ENCODE measurements around the gene PSKH1.
A peak's percentile ranks its signal among the peaks of the same experiment; 100 is the strongest.

PSKH1 gene

DNA sequence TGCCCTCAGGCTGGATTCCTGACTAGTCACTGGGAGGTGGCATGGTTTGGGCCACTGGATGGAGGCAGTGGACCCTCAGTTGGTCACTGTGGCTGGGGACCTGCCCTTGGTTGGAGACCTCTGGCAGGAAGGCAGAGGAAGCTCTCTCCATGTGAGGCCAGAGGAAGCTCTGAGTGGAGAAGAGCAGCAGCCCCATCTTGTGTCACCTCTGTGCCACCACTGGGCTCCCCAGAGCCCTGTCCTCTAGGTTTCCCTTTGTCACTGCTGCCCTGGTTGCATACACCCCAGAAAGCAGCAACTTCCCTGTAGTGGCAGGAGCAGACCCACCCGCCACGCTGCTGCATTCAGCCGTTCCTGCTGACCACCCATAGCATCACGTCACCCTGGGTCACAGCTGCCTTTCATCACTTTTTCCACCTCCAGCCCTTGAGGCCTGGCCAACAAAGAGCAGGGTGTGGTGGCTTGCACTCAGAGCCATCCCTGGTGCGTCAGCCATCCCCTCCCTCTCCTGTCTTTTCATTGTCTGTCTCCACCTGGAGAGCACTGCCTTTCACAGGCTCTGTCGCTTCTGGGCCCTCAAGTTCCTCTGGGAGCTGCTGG lies 26.7 kb downstream of the PSKH1 start:
- Mint-ChIP-seq H3K27ac (peak overlapping the region; percentile 3), H3K36me3 (peaks cover 8% of the 10 kb centered on the region), H3K4me1 (ENCODE audit: low read depth) (peaks cover 37% of the 10 kb centered on the region), H3K27me3 (no peaks in the 10 kb centered on the region), H3K9me3 (ENCODE audit: low read depth) (no peaks in the 10 kb centered on the region), H3K4me3 (no peak overlapping the region)

DNA sequence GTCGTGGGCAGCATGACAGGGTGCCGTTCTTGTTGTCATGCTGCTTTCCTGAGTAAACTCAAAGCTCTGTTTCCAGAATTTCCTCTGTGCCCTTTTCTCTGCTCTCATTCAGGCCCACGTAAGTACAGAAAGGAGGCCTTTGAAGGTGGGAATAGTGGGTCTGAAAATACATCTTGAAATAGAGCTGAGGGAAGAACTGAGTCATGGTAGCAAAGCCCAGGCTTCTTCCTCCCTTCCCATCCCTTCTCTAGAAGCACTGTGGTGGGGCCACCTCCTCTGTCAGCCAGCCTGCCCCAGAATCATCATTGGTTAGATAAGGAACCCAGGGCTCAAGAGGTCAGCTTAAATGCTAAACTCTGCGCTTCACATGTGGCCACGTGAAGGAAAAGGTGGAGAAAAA lies 29.2 kb downstream of the PSKH1 start:
- peak overlapping the region; percentile 82 for H3K27ac Mint-ChIP-seq
- H3K9me3 Mint-ChIP-seq (ENCODE audit: low read depth), result no peaks in the 10 kb centered on the region
- peak overlapping the region; percentile 8 for H3K4me3 Mint-ChIP-seq
- peaks cover 24% of the 10 kb centered on the region for H3K4me1 Mint-ChIP-seq (ENCODE audit: low read depth)
- H3K27me3 Mint-ChIP-seq, result no peaks in the 10 kb centered on the region
- peaks cover 3% of the 10 kb centered on the region for H3K36me3 Mint-ChIP-seq

DNA sequence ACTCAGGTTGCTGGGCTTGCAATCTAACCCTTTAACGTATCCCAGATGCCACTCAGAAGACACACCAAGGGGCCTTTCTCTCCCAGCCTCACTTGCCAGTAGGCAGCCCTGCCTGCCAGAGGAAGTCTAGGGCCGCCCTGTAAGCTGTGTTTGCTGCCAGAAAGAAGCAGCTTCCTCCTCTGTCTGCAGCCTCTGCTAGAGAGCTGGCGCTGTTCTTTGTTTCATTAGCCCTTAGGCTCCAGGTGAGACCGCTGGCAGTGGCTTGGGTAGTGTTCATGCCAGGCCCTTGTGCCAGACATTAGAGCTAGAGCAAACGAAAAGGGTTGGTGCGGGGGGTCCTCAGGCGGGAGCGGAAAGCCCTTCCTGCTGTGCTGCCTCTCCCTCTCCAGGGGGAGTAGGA lies 29.7 kb downstream of the PSKH1 start:
- H3K36me3 Mint-ChIP-seq, result peaks cover 3% of the 10 kb centered on the region
- no peak overlapping the region for H3K4me3 Mint-ChIP-seq
- no peaks in the 10 kb centered on the region for H3K9me3 Mint-ChIP-seq (ENCODE audit: low read depth)
- peaks cover 19% of the 10 kb centered on the region for H3K4me1 Mint-ChIP-seq (ENCODE audit: low read depth)
- no peaks in the 10 kb centered on the region for H3K27me3 Mint-ChIP-seq
- no peak overlapping the region for H3K27ac Mint-ChIP-seq

DNA sequence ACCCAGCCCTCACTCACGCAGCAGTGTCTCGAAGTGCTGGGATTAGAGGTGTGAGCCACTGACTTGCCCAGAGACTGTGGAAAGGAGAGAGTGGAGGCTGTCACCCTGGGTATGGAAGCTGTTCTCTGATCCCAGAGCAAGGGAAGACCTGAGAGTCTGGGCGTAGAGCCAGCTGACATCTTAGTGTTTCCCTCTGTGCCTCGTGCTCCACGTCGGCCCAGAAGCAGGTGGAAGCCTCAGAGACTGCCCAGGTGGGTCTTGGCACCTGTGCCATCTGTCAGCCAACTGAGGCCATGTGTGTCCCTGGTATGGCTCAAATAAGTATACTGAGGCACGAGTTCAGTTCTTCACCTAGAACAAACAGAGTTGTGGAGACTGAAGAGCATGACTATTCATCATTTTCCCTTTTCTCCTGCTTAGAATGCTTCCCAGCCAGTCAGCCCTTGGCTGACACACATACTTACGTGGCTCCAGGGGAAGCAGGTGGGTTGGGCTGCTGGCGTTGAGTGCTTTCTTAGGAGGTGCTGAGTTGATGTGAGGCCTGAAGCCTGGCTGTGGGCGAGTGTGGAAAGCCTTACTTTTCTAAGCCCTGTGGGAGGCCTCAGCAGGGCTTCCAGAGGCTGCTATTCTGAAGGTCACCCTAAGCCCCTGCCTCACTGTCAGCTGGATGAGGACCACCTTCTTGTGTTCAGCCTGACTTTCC lies 30.5 kb downstream of the PSKH1 start:
- Mint-ChIP-seq H3K27me3 (no peaks in the 10 kb centered on the region), H3K36me3 (no peaks in the 10 kb centered on the region), H3K4me3 (no peak overlapping the region), H3K9me3 (ENCODE audit: low read depth) (no peaks in the 10 kb centered on the region), H3K27ac (peak overlapping the region; percentile 58), H3K4me1 (ENCODE audit: low read depth) (peaks cover 12% of the 10 kb centered on the region)

DNA sequence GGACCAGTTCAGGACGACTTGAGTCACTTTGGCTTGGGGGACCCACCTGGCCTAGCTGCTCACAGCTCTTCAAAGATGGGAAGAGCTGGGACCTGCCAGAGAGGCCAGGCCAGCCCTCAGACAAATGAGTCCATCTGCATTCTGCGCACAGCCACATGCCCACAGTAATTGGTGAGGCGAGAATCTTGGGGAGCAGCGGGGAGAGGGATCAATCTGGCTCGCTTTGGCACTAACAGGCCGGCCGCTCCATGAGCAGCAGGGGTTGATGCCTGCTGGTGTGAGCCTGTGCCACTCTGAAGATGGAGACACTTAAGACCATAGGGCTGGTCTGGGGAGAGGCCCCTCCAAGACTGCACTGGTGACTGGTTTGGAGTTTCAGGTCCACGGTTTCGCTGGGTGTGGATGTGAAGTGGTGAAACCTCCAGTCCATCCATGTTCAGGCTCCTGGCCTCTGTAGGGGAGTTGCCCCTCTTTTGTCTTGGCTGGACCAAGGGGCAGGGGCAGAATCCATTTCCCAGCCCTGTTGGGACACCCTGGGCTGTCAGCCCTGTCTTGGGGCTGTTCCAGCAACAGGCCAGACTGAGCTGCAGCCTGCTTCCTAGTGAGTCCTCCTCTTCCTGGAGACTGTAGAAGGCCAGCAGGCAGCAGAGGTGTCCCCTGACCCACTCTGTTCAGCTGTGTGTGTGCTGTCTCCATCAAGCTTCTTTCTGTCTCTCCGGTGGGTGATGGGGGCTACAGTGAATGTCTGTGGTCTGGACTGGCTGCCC lies 31.3 kb downstream of the PSKH1 start:
- peaks cover 10% of the 10 kb centered on the region for H3K4me1 Mint-ChIP-seq (ENCODE audit: low read depth)
- peak overlapping the region; percentile 58 for H3K27ac Mint-ChIP-seq
- H3K27me3 Mint-ChIP-seq, result no peaks in the 10 kb centered on the region
- H3K9me3 Mint-ChIP-seq (ENCODE audit: low read depth), result no peaks in the 10 kb centered on the region
- no peak overlapping the region for H3K4me3 Mint-ChIP-seq
- no peaks in the 10 kb centered on the region for H3K36me3 Mint-ChIP-seq

DNA sequence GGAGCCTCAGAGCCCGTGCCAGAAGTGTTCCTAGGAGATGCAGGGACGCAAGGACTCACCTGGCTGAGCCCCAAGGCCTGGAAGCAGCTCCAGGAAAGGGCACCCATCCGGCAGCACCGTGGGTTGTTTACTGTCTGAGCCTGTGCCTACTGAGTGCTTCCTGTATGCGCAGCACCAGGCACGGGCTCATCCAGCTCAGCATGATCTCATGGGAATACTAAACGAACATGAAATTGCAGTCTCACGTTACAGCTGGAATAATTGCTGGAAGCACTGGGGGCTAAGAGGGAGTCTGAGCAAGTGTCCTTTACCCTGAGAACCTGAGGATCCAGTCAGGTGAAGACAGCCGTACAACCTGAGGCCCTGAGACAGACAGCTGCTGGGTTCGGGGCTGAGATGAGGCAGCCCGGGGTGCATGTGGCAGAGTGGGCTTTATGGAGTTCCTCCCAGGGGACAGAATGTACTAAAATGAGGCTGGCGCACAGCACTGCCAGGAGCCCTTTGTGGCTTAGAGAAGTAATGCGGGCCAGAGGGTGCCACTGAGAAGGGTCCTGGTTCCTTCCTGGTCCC lies 33.2 kb downstream of the PSKH1 start:
- Mint-ChIP-seq H3K27ac (peak overlapping the region; percentile 10), H3K9me3 (ENCODE audit: low read depth) (no peaks in the 10 kb centered on the region), H3K27me3 (no peaks in the 10 kb centered on the region), H3K4me3 (no peak overlapping the region), H3K4me1 (ENCODE audit: low read depth) (peaks cover 8% of the 10 kb centered on the region), H3K36me3 (no peaks in the 10 kb centered on the region)

DNA sequence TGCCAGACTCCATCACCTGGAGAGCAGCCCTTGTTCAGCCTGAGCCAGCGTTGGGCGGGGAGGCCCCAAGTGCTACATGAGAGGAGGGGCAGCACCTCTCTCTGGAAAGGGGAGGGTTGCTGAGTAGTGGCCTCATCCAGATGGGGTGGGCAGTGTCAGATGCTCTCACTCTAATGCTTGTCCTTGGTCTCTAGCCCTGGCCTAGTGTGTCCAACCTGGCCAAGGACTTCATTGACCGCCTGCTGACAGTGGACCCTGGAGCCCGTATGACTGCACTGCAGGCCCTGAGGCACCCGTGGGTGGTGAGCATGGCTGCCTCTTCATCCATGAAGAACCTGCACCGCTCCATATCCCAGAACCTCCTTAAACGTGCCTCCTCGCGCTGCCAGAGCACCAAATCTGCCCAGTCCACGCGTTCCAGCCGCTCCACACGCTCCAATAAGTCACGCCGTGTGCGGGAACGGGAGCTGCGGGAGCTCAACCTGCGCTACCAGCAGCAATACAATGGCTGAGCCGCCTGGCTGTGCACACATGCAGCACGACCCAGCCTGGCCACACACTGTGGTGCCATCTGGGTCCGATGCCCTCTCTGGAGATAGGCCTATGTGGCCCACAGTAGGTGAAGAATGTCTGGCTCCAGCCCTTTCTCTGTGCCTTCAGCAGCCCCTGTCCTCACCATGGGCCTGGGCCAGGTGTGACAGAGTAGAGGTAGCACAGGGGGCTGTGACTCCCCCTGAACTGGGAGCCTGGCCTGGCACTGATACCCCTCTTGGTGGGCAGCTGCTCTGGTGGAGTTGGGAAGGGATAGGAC lies 34.3 kb downstream of the PSKH1 start:
- Mint-ChIP-seq H3K36me3 (no peaks in the 10 kb centered on the region), H3K4me3 (no peak overlapping the region), H3K27me3 (no peaks in the 10 kb centered on the region)

DNA sequence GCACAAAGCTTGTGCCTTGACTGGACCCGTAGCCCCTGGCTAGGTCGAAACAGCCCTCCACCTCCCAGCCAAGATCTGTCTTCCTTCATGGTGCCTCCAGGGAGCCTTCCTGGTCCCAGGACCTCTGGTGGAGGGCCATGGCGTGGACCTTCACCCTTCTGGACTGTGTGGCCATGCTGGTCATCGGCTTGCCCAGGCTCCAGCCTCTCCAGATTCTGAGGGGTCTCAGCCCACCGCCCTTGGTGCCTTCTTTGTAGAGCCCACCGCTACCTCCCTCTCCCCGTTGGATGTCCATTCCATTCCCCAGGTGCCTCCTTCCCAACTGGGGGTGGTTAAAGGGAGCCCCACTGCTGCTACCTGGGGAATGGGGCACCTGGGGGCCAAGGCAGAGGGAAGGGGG lies 35.1 kb downstream of the PSKH1 start:
- Mint-ChIP-seq H3K36me3 (no peaks in the 10 kb centered on the region), H3K4me1 (ENCODE audit: low read depth) (no peaks in the 10 kb centered on the region), H3K27ac (no peak overlapping the region), H3K9me3 (ENCODE audit: low read depth) (no peaks in the 10 kb centered on the region), H3K4me3 (no peak overlapping the region), H3K27me3 (no peaks in the 10 kb centered on the region)

More for the DNA sequence above, 34.3 kb downstream of the PSKH1 start:
- H3K9me3 Mint-ChIP-seq (ENCODE audit: low read depth), result no peaks in the 10 kb centered on the region
- no peak overlapping the region for H3K27ac Mint-ChIP-seq
- peaks cover 1% of the 10 kb centered on the region for H3K4me1 Mint-ChIP-seq (ENCODE audit: low read depth)

DNA sequence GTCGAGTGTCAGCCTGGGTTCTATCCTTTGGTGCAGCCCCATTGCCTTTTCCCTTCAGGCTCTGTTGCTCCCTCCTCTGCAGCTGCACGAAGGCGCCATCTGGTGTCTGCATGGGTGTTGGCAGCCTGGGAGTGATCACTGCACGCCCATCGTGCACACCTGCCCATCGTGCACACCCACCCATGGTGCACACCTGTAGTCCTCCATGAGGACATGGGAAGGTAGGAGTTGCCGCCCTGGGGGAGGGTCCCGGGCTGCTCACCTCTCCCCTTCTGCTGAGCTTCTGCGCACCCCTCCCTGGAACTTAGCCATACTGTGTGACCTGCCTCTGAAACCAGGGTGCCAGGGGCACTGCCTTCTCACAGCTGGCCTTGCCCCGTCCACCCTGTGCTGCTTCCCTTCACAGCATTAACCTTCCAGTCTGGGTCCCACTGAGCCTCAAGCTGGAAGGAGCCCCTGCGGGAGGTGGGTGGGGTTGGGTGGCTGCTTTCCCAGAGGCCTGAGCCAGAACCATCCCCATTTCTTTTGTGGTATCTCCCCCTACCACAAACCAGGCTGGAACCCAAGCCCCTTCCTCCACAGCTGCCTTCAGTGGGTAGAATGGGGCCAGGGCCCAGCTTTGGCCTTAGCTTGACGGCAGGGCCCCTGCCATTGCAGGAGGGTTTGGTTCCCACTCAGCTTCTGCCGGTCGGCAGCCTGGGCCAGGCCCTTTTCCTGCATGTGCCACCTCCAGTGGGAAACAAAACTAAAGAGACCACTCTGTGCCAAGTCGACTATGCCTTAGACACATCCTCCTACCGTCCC lies 35.7 kb downstream of the PSKH1 start:
- Mint-ChIP-seq H3K36me3 (no peaks in the 10 kb centered on the region), H3K27me3 (no peaks in the 10 kb centered on the region), H3K4me3 (no peak overlapping the region), H3K27ac (no peak overlapping the region), H3K4me1 (ENCODE audit: low read depth) (peaks cover under 1% of the 10 kb centered on the region), H3K9me3 (ENCODE audit: low read depth) (no peaks in the 10 kb centered on the region)

DNA sequence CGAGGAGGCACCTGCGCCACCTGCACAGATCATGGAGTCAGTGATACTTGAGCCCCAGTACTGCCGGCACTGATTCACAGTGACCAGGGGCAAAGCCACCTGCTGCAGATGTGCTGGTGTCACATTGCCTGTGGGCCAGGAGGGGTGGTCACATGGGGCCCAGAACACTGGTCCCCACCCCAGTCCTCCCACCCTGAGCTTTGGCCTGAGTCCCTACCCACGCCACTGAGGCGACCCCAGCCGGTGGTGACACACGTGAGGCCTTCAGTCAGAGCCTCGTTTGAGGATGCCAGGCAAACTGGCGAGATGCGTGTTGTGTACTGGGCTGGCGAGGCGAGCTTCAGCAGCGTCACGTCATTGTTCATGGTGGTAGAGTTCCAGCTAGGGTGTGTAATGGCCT lies 37.1 kb downstream of the PSKH1 start:
- peaks cover 11% of the 10 kb centered on the region for H3K4me1 Mint-ChIP-seq (ENCODE audit: low read depth)
- H3K27me3 Mint-ChIP-seq, result no peaks in the 10 kb centered on the region
- no peak overlapping the region for H3K27ac Mint-ChIP-seq
- H3K36me3 Mint-ChIP-seq, result peaks cover 1% of the 10 kb centered on the region
- H3K4me3 Mint-ChIP-seq, result no peak overlapping the region
- no peaks in the 10 kb centered on the region for H3K9me3 Mint-ChIP-seq (ENCODE audit: low read depth)

DNA sequence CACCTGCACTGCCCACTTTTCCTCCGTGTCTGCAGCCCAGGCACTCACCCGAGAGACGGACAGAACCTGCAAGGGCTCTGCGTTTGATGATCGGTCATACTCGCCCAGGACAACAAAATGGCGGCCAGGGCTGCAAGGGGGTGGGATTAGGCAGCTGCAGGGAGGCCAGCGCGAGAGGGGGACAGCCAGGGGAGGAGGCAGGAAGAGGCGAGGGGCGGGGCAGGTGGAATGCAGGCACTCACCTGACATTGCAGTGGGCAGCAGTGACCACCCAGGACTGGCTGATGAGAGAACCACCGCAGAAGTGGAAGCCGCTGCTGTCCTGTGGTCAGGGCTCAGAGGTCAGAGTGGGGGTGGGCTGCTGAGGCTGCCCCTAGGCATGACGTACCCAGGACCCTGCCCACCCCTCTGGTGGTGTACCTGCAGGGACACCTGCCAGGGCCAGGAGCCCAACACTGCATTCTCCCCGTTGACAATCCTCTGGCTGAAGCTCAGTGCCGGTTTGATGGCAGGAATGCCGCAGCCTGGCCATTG lies 37.7 kb downstream of the PSKH1 start:
- Mint-ChIP-seq H3K36me3 (peaks cover 6% of the 10 kb centered on the region), H3K4me3 (no peak overlapping the region), H3K27me3 (no peaks in the 10 kb centered on the region), H3K27ac (no peak overlapping the region), H3K4me1 (ENCODE audit: low read depth) (peaks cover 16% of the 10 kb centered on the region), H3K9me3 (ENCODE audit: low read depth) (no peaks in the 10 kb centered on the region)

DNA sequence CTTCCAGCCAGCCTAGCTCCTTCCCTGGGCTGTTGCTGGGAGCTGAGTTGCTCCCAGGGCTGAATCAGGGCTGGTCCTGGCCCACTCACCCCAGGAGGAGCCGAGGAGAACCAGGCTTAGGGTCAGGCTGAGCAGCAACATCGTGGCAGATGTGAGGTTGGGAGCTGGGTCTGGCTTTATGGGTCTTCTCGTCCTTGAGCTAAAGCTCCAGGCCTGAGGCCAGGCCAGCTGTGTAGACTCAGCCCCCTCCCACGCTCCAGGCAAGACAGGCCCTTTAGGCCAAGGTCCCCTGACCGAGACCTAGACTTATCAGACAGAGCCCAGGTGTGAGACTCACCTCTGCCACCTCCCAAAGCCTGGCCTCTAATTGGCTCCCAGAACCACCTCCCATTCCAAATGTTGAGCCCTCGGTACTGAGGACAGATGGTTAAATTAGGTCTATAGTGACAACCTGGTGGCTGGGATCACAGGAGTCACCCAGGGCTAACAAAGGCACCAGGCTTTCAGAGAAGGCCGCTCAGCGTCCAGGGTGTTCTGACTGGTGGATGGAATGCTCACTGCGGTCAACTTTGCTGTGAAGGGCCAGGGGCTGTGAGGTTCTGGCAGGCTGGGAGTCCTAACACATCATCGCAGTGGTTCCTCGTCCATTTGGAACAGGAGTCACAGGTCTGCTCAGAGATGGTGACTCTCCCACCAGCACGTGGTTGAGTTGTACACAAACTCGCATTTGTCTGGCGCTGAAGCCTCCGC lies 38.8 kb downstream of the PSKH1 start, which contains the start of gene CTRL:
TSS of gene CTRL (minus strand) at position 151 of the 750 bp plus-strand sequence. CDS start at position 141, 10 bp downstream.
- Mint-ChIP-seq H3K36me3 (peaks cover 8% of the 10 kb centered on the region), H3K4me3 (no peak within 1 kb of the TSS), H3K9me3 (ENCODE audit: low read depth) (no peaks in the 10 kb centered on the region), H3K27ac (no peak within 1 kb of the TSS), H3K27me3 (no peaks in the 10 kb centered on the region), H3K4me1 (ENCODE audit: low read depth) (peaks cover 18% of the 10 kb centered on the region)

DNA sequence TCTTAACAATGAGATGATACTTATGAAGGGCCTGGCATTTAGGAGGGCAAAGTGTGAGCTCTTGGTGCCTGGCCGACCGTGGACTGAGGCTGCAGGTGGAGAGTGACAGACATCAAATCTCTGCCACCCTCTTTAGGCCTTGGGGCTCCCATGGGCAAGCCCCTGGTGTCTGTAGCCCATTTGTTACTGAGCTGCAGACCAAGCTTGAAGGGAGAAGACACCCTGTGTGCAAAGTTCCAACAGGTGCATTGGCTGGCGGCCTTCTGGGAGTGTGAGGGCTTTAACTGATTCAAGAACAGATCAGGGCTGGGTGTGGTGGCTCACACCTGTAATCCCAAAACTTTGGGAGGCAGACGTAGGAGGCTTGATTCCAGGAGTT lies 39.4 kb downstream of the PSKH1 start:
- Mint-ChIP-seq H3K9me3 (ENCODE audit: low read depth) (no peaks in the 10 kb centered on the region), H3K4me3 (no peak overlapping the region), H3K4me1 (ENCODE audit: low read depth) (peaks cover 23% of the 10 kb centered on the region), H3K36me3 (peaks cover 8% of the 10 kb centered on the region), H3K27ac (no peak overlapping the region), H3K27me3 (no peaks in the 10 kb centered on the region)

Measured in activated naive CD8-positive, alpha-beta T cell (primary cell).